Measurements from ENCODE around the gene JCHAIN. TPM values are rescaled to one million over a fixed set of nuclear protein-coding genes. Genes with fewer than 3 reads are reported as not detected.

JCHAIN gene
- not detected in 2 replicates for total RNA-seq

DNA sequence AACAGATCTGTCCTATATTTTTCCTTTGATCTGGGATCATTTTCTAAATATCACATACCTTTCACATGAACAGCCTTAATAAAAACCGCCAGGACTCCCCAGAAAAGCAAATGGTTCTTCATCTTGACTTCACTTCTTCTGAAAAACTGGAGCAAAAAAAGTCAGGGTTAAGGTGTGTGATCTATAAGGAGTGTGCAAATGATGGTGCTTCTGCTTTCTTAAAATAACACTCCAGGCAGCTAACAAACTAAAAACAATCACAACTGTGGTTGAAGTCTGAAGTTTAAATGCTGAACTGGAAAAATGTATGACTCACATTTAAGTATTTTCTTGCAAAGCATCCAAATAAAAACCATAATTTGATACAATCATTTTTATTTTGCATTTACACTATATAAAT is at the start of gene JCHAIN:
Gene JCHAIN (minus strand): TSS at position 140 of the 400 bp plus-strand sequence. CDS start 18 bp downstream, at position 122.

GRCh38 chr4:70687821-70688794 is 21.8 kb upstream of the JCHAIN start, which contains the start of gene UTP3:
TSS of gene UTP3 (plus strand) at chr4:70688532. CDS start at chr4:70688678, 146 bp downstream.

DNA sequence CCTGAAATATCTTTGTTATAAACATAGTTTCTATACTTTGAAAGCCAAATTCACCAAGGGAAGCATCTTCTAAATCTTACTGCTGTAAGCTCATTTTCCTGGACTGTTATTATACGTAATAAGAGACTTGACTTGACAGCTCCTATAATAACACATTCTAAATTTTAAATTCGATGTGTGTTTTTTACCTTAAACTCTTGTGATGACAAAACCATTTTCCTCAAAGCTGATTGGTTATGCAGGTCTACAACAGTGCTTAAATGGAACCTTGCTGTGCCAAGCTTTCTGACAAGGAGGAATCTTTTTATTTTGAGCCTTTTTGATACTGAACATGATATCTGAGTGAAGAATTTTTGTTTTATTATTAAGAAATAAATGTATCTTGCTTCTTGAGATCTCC is 37.9 kb downstream of the JCHAIN start, which contains the start of gene ENAM:
Gene ENAM (plus strand): TSS at position 301 of the 400 bp plus-strand sequence. CDS start 757 bp downstream, outside the sequence.

Other genes with a start within 250 kb of the JCHAIN start
- gene MUC7, start 194.3 kb downstream of the JCHAIN start, total RNA-seq, result not detected in 2 replicates
- gene AMTN, start 147.9 kb downstream of the JCHAIN start, total RNA-seq, result 0.09 TPM in 1 of 2 replicates, not detected in the other
- gene AMBN, start 74.3 kb downstream of the JCHAIN start, total RNA-seq, result not detected in 2 replicates
- not detected in 2 replicates for gene ENAM, start 37.8 kb downstream of the JCHAIN start, total RNA-seq
- 24.1 and 28.5 TPM in 2 replicates for gene UTP3, start 22.0 kb upstream of the JCHAIN start, total RNA-seq
- 25.5 and 39.4 TPM in 2 replicates for gene RUFY3, start 55.5 kb upstream of the JCHAIN start, total RNA-seq
- gene GRSF1, start 173.4 kb upstream of the JCHAIN start, total RNA-seq, result 89.1 and 93.0 TPM in 2 replicates
- 8.8 and 13.5 TPM in 2 replicates for gene MOB1B, start 235.9 kb upstream of the JCHAIN start, total RNA-seq